Astrocyte of the hippocampus (primary cell): Measurements from ENCODE around the gene VN1R2.
"Not testable (repeated sequence)": the region's sequence is repeated elsewhere in the genome, so short reads cannot be mapped to it uniquely, and the experiment has no call there.

Experiments used
- DNase-seq: peaks from one replicate; pipeline ENCODE4 v3.0.0; 2011; ENCODE audit warnings: low read depth, low spot score

Gene VN1R2, protein sequence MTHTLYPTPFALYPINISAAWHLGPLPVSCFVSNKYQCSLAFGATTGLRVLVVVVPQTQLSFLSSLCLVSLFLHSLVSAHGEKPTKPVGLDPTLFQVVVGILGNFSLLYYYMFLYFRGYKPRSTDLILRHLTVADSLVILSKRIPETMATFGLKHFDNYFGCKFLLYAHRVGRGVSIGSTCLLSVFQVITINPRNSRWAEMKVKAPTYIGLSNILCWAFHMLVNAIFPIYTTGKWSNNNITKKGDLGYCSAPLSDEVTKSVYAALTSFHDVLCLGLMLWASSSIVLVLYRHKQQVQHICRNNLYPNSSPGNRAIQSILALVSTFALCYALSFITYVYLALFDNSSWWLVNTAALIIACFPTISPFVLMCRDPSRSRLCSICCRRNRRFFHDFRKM

DNA sequence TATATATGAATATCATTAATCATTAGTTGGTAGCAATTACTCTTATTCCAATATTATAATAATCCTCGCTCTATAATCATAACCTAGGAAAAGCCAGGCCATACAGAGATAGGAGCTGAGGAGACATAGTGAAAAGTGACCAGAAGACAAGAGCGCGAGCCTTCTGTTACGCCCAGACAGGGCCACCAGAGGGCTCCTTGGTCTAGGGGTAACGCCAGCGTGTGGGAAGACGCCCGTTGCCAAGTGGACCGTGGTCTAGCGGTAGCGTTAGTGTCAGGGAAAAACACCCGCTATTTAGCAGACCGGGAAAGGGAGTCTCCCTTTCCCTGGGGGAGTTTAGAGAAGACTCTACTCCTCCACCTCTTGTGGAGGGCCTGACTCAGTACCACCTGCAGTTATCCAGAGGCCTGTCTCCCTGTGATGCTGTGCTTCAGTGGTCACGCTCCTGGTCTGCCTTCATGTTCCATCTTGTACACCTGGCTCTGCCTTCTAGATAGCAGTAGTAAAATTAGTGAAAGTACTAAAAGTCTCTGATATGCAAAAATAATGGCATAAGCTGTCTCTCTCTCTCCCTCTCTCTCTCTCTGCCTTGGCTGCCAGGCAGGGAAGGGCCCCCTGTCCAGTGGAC lies at the start of gene VN1R2:
TSS of gene VN1R2 (plus strand) at position 578 of the 628 bp plus-strand sequence. CDS start 84 bp downstream, outside the sequence.
- not testable (repeated sequence) for DNase-seq

DNA sequence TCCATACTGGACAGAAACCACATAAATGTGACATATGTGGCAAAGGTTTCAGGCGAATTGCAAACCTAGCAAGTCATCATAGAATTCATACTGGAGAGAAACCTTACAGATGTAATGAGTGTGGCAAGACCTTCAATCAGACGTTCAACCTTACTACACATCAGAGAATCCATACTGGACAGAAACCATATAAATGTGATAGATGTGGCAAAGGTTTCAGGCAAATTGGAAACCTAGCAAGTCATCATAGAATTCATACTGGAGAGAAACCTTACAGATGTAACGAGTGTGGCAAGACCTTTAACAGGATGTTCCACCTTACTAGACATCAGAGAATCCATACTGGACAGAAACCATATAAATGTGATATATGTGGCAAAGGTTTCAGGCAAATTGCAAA lies 46.5 kb upstream of the VN1R2 start:
- not testable (repeated sequence) for DNase-seq

DNA sequence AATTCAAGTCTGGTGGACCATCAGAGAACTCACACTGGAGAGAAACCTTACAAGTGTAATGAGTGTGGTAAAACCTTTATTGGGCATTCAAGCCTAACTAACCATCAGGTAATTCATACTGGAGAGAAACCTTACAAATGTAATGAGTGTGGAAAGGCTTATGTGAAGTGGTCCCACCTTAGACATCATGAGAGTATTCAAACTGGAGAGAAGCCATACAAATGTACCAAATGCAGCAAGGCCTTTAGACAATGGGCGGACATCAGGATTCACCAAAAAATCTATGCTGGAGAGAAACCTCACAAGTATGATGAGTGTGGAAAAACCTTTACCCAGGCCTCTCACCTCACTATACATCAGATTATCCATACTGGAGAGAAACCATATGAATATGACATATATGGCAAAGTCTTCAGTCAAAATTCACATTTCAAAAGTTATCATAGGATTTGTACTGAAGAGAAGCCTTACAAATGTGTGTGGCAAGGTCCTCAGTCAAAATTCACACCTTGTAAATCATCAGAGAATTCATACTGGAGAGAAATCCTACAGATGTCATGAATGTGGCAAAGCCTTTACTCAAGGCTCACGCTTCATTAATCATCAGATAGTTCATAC lies 45.3 kb upstream of the VN1R2 start:
- DNase-seq: no peak

DNA sequence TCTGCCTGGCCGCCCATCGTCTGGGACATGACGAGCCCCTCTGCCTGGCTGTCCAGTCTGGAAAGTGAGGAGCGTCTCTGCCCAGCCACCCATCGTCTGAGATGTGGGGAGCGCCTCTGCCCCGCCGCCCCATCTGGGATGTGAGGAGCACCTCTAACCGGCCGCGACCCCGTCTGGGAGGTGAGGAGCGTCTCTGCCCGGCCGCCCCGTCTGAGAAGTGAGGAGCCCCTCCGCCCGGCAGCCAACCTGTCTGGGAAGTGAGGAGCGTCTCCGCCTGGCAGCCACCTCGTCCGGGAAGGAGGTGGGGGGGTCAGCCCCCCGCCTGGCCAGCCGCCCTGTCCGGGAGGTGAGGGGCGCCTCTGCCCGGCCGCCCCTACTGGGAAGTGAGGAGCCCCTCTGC lies 35.4 kb upstream of the VN1R2 start:
- DNase-seq: not testable (repeated sequence)

DNA sequence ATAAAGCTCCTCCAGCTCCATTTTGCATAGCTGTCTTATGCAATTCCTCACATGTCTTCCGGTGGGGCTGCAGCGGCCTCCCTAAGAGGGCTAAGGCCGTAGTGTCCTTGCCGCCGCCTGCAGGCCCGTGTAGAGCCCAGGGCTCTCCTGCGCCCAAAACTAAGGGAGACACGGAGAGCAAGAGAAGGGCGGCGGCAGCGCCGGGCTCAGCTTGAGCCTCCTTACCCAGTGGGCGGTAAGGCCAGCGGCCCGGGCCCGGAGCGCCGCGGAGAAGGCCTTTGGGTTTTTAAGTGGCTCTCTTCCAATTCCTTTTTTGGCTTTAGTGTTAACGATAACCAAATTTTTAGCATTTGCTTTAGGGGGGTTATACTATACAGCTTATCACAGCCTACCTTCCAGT lies 33.5 kb upstream of the VN1R2 start:
- no peak for DNase-seq

DNA sequence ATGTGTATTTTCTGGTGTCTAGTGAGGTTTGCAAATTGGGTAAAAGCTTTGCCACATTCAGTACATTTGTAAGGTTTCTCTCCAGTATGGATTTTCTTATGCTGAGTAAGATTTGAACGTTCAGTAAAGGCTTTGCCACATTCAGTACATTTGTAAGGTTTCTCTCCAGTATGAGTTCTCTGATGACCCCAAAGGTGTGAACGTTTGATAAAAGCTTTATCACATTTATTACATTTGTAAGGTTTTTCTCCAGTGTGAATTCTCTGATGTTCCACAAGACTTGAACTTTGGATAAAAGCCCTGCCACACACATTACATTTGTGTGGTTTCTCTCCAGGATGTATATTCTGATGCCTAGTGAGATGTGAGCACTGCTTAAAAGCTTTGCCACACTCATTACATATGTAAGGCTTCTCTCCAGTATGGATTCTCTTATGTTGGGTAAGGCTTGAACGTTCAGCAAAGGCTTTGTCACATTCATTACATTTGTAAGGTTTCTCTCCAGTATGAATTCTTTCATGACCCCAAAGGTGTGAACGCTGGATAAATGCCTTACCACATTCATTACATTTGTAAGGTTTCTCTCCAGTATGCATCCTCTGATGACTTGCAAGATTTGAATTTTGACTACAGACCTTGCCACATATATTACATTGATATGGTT lies 20.8 kb upstream of the VN1R2 start:
- DNase-seq: no peak

DNA sequence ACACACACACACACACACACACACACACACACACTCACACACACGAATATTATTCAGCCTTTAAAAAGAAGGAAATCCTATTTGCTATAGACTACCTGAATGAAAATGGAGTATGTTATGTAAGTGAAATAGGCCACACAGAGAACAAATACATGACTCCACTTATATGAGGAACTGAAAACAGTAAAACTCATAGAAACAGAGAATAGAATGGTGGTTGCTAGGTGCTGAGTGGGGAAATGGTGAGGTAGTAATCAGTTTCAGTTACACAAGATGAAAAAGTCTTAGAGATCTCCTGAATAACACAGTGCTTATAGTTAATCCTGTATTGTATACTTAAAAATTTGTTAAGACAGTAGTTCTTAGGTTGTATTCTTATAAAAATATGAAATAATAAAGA lies 11.6 kb upstream of the VN1R2 start:
- DNase-seq: no peak

DNA sequence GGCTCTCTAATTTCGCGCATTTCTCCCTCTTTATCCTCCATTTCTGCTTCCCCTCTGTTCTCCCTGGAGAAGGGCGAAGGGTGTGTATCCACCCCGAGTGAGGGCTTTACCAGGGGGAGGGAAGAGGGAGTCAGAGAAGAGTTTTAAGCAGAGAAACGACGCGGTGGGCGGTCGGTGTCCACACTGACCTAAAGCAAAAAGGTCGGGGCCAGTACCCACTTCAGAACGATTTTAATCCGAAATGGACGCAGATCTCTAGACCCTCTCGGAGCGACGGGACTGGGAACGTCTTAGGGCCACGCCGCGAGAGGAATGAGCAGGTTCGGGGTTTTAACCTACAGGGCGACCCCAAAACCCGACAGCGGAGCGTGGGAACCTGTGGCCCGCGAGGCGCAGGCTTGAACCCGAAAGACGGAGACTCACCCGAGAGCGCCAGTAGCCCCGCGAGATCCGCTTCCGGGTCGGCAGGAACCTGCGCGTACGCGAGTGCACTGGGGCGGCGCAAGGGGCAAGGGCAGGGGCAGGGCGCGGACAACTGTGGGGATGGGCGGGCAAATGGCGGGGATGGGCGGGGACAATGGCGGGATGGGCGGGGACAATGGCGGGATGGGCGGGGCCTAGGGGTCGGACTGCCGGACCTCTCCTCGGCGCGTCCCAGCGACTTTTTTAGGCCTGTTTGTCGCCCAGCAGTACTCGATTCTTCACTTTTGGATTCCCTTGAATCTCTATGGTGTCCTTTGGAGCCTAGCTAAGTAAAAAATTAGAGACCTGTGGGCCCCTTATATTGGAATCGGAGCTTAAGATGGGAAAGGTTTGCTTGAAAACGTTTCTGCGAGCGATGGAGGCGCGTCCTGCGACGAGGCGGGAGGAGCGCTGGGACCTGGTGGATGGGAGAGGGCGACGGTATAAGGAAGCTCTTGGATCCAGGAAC lies 3.4 kb upstream of the VN1R2 start, which contains the start of gene ZNF677:
TSS of gene ZNF677 (minus strand) at position 463 of the 931 bp plus-strand sequence. CDS start 3,323 bp downstream, outside the sequence.
- peak; percentile 94 for DNase-seq

DNA sequence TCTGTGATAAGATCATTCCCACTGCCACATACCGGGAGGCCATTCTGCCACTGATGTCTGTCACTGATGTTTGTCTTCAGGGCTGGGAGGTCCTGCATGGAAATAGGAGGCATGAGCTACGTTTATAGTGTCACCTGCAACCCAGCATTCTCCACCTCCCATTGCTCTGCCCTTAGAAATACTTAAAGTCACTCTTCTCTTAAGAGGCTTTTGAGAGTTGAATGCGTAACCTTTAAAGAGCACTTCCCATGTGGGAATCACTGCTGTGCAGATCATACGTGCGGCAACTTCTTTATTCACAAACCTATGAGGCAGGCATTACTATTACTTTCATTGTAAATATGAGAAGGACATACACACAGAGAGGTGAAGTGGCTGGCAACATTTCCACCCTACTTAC lies 9.5 kb downstream of the VN1R2 start, which contains the start of gene VN1R4:
TSS of gene VN1R4 (minus strand) at position 101 of the 400 bp plus-strand sequence. CDS start at position 43, 58 bp downstream.
- DNase-seq: not testable (repeated sequence)

DNA sequence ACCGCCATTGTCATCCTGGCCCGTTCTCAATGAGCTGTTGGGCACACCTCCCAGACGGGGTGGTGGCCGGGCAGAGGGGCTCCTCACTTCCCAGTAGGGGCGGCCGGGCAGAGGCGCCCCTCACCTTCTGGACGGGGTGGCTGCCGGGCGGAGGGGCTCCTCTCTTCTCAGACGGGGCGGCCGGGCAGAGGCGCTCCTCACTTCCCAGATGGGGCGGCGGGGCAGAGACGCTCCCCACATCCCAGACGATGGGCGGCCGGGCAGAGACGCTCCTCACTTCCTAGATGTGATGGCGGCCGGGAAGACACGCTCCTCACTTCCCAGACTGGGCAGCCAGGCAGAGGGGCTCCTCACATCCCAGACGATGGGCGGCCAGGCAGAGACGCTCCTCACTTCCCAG lies 11.8 kb downstream of the VN1R2 start:
- not testable (repeated sequence) for DNase-seq

DNA sequence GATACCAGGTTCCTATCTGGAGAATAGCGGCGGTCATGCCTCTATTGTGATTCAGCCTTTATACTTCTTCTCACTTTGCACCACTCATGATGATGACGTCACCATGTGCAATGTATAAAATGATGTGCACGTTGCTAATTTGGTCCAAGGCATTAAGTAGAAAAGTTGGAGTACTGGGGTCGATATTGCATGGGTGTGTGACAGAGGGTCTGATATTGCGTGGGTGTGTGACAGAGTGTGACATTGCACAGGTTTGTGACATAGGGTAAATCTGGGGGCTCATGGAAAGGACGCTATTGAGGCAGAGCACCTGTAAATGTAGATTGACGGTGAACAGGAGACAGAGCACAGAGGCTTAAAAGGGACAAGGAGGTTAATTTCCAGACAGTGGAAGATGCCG lies 14.0 kb downstream of the VN1R2 start:
- DNase-seq: no peak

DNA sequence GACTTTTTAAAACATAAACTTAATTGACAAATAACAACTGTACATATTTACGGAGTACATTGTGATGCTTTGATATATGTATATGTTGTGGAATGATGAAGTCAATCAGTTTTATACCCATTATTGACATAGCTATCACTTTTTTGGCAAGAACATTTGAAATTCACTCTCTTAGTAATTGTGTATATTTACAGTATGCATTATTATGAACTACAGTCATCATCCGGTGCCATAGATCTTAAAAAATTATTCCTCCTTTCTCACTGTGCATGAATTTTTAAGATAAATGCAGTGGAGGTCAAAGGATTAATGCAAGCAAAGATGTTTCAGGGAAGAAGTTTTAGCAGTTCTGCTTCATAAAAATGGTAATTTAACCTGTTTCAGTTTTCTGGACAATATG lies 17.4 kb downstream of the VN1R2 start:
- no peak for DNase-seq

DNA sequence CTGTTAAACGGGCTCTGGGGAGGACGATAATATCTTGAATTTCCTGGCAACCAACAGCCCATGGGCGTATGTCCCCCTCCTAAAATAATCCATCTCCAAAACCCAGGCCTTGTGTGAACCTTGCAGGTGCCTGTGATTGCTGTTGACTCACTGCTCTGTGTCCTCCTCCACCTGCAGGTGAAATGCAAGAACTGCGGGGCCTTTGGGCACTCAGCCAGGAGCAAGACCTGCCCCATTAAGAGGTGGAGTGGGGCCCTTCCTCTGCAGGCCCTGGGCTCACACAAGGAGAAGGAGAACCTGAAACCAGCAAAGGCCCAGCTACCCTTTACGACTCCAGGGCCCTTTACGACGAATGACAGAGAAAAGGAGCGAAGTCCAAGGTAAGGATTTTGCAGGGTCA lies 23.9 kb downstream of the VN1R2 start:
- not testable (repeated sequence) for DNase-seq

DNA sequence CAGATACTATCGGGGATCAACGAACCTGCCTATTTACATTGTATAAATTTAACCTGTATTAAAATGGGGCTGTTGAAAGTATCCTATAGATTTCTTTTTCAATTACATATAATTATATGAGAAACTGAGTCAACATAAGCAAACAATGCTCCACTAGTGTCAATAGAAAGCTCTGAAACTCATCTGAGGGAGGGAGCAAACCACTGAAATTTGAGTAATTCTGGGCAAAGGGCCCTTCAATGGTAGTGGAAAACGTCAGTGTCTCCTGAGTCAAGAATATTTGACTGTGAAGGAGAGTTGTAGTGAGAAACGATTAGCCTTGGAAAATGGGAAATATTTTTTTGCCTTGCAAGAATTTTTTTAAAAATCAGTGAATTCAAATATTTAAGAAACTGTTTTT lies 27.0 kb downstream of the VN1R2 start:
- no peak for DNase-seq

DNA sequence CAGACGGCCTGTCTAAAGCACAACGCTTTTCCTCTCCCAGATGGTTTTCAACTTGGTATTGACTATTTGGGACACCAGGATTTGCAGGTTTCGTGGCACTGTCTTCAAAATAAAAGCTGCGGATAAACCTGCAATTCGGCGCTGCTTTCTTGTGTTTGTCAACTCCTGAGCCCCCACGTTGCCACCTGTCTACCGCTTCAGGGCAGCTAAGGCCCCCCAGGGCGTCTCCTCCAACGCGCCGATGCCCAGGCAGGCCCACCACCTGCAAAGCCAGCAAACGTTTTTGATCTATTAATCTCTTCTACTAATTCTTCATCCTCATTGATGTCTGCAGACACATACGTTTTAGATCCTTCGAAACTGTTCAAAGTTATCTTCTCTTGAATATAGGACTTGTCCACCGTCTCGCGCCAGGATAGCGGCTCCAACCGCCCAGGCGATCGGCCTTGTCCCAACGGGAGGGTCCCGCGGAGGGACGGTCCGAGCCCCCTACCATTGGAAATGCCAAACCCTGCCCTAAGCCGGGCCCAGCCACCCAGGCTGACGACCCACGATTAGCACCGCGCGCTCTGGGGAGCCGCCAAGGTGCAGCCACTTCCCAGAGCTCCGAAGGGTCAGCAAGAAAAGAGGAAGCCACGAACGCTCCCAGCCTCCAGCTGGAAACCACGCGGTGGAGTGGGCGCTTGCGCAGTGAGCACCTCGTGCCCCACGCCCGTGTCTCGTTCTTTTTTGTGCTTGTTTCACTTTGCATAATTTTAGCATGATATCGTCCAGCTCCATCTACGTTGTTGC lies 32.9 kb downstream of the VN1R2 start:
- DNase-seq: no peak

DNA sequence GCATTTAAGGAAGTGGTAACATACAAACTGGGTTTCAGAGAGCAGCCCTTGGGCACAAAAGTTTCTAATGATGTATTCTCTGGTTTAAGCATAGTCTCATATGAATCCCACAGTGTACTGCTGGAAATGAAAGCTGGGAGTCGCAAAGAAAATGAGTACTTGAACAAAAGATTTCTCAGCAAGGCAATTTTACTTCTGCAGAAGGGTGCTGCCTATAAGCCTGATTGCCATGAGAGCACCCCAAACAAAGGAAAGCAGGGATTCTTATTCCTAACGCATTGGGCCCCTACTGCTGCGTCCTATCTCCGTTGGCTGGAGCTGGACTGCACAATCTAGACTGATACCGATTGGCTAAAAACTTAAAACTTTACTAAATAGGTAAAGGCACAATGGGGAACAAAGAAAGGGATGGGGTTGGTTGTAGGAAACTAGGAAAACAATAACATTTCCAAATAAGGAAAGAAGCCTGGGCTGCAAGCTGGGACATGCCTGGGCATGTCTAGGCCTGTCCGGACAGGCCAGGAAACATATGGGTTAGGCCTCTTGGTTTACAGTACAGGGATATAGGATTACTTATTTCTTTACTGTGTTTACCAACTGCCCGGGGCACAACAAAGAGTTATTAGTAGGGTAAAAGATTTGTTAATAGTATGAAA lies 36.8 kb downstream of the VN1R2 start:
- DNase-seq: peak; percentile 5

DNA sequence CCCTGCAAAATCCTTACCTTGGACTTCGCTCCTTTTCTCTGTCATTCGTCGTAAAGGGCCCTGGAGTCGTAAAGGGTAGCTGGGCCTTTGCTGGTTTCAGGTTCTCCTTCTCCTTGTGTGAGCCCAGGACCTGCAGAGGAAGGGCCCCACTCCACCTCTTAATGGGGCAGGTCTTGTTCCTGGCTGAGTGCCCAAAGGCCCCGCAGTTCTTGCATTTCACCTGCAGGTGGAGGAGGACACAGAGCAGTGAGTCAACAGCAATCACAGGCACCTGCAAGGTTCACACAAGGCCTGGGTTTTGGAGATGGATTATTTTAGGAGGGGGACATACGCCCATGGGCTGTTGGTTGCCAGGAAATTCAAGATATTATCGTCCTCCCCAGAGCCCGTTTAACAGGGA lies 43.2 kb downstream of the VN1R2 start:
- DNase-seq: not testable (repeated sequence)

DNA sequence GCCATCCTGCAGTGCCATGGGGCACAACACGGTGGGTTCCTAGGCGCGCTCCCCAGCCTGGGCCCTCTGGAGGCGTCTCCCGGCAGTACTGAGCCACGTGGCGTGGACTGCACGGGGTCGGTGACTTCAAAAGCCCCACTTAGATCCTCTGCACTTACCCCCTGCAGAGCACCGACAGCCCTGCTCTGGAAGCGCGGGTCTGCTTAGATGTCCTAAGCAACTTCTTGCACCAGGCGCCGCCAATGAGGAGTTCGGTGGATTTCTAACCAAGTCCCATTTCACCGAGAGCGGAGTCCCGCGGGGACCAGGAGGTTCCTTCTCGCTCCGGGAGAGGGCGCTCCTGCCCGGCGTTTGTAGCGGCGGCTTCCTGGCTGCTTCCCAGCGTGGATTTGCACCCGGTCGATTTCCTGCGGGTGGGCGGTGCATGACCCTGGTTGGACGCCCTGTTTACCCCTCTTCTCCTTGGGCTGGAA lies 50.3 kb downstream of the VN1R2 start:
- DNase-seq: no peak
